Right renal pelvis (tissue), 4 donors: Measurements from ENCODE around the gene RPS3. TPM values are rescaled to one million over a fixed set of nuclear protein-coding genes. Genes with fewer than 3 reads are reported as not detected.

Source experiments
- DNase-seq, 4 donors: peaks; one replicate each; pipeline ENCODE4 v3.0.0-alpha.2; 2013; ENCODE audit warnings: low read depth in 4 of 4, low spot score in 3 of 4, missing footprints in 1 of 4
- polyA plus RNA-seq, 4 donors: library from polyadenylated mRNA; unstranded; fragments of 120-200 nt; gene quantifications; one replicate each; pipeline ENCODE4 v1.2.1, GENCODE V29; 2013; ENCODE audit not compliant: insufficient read length in 4 of 4

The RPS3 gene
- polyA plus RNA-seq, 4 donors: 2,038 to 2,787 (median 2,284) TPM

- no peak for DNase-seq
Observed at GRCh38 chr11:75453916-75454655, 54.8 kb downstream of the RPS3 start.

- DNase-seq: no peak
Observed at GRCh38 chr11:75454987-75455386, 55.7 kb downstream of the RPS3 start.

Other genes with a start within 250 kb of the RPS3 start
- 10 to 100 TPM in 2 of 4 donors, 1 to 10 TPM in 2; 6.6 to 11.1 (median 9.4) TPM for gene SLCO2B1, start 248.4 kb upstream of the RPS3 start, polyA plus RNA-seq
- gene TPBGL, start 158.7 kb upstream of the RPS3 start, polyA plus RNA-seq: under 1 TPM; 0.14 to 0.25 (median 0.19) TPM
- gene ARRB1, start 47.9 kb upstream of the RPS3 start, polyA plus RNA-seq: 10 to 100 TPM; 24.1 to 28.6 (median 26.0) TPM
- under 1 TPM; 0.32 to 0.74 (median 0.40) TPM for gene KLHL35, start 33.7 kb downstream of the RPS3 start, polyA plus RNA-seq
- gene GDPD5, start 126.4 kb downstream of the RPS3 start, polyA plus RNA-seq: 10 to 100 TPM in 2 of 4 donors, 1 to 10 TPM in 2; 7.4 to 12.2 (median 10.6) TPM
- gene SERPINH1, start 162.7 kb downstream of the RPS3 start, polyA plus RNA-seq: 100 to 1,000 TPM; 318 to 406 (median 346) TPM